ENCODE measurements around the gene PTCH1. TPM values are rescaled to one million over a fixed set of nuclear protein-coding genes. Genes with fewer than 3 reads are reported as not detected.

PTCH1 gene
- total RNA-seq, 2 donors from 2014 or later: 4.6 to 13.2 TPM

- no peak for DNase-seq (ENCODE audit: low spot score)
- intact Hi-C loops (cut with DNase I): no loop called here
Observed at GRCh38 chr9:95429948-95430620, 86.7 kb downstream of the PTCH1 start.

- intact Hi-C loops (cut with DNase I): no loop called here
- DNase-seq (ENCODE audit: low spot score): no peak
Observed at GRCh38 chr9:95429096-95429495, 87.7 kb downstream of the PTCH1 start.

- intact Hi-C loops (cut with DNase I): no loop called here
- DNase-seq (ENCODE audit: low spot score): no peak
Observed at GRCh38 chr9:95425910-95426551, 90.7 kb downstream of the PTCH1 start.

- DNase-seq (ENCODE audit: low spot score): no peak
- intact Hi-C loops (cut with DNase I): no loop called here
Observed at GRCh38 chr9:95422650-95423049, 94.1 kb downstream of the PTCH1 start.

GRCh38 chr9:95420518-95420917 lies 96.3 kb downstream of the PTCH1 start:
- DNase-seq (ENCODE audit: low spot score): no peak
- intact Hi-C loops (cut with DNase I): no loop called here

- intact Hi-C loops (cut with DNase I): no loop called here
- DNase-seq (ENCODE audit: low spot score): no peak
Observed at GRCh38 chr9:95419444-95419843, 97.3 kb downstream of the PTCH1 start.

GRCh38 chr9:95415158-95415557 lies 101.6 kb downstream of the PTCH1 start:
- DNase-seq (ENCODE audit: low spot score): no peak
- intact Hi-C loops (cut with DNase I): no loop called here

GRCh38 chr9:95413793-95414192 lies 103.0 kb downstream of the PTCH1 start:
- DNase-seq (ENCODE audit: low spot score): no peak
- intact Hi-C loops (cut with DNase I): no loop called here

- intact Hi-C loops (cut with DNase I): no loop called here
- no peak for DNase-seq (ENCODE audit: low spot score)
Observed at GRCh38 chr9:95411054-95411892, 105.5 kb downstream of the PTCH1 start.

GRCh38 chr9:95409650-95410426 lies 106.9 kb downstream of the PTCH1 start:
- intact Hi-C loops (cut with DNase I): no loop called here
- DNase-seq (ENCODE audit: low spot score): no peak

GRCh38 chr9:95407524-95407923 lies 109.2 kb downstream of the PTCH1 start:
- no peak for DNase-seq (ENCODE audit: low spot score)
- intact Hi-C loops (cut with DNase I): no loop called here

GRCh38 chr9:95406121-95406520 lies 110.7 kb downstream of the PTCH1 start:
- intact Hi-C loops (cut with DNase I): no loop called here
- DNase-seq (ENCODE audit: low spot score): no peak

- intact Hi-C loops (cut with DNase I): no loop called here
- DNase-seq (ENCODE audit: low spot score): no peak
Observed at GRCh38 chr9:95399261-95399660, 117.5 kb downstream of the PTCH1 start.

Other genes with a start within 250 kb of the PTCH1 start
- 1 to 10 TPM; 4.4 to 7.3 TPM for gene FANCC, start 199.3 kb downstream of the PTCH1 start, total RNA-seq

Measured in posterior vena cava (tissue), 2 donors.